Inflammatory macrophage (primary cell): Measurements from ENCODE around the gene TPSAB1.
"Not testable (repeated sequence)": the region's sequence is repeated elsewhere in the genome, so short reads cannot be mapped to it uniquely, and the experiment has no call there.

Source experiments
- DNase-seq, 2 donors: peaks; one replicate each; pipeline ENCODE4 v3.0.0-alpha.2; 2020 to 2022
- total RNA-seq, 18 experiments: gene quantifications; one replicate each; lab custom pipeline; 2026; ENCODE audit warnings: mixed read lengths in 6 of 18, inconsistent platforms in 2 of 18; lab: John Stamatoyannopoulos, UW

TPSAB1 gene
- 0 to 0.04 (median 0) reads per million in 18 experiments for total RNA-seq

DNA sequence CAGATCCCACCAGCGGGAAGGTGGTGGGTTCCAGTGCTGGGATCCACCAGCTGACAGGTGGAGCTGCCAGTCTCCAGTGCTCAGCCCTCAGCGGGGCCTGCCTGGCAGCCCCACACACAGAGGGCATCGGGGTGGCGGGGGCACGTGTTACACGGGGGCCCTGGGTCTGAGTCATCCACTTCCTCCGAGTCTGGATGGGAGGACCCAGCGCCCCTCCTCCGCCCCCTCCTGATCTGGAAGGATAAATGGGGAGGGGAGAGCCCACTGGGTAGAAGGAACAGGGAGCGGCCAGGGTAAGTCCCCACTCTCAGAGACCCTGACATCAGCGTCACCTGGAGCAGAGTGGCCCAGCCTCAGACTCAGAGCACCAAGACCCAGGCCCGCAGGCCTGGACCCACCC is at the start of gene TPSAB1:
TPSAB1 (plus strand) TSS at position 270 of the 400 bp plus-strand sequence. CDS start 234 bp downstream, outside the sequence.
- DNase-seq, result not testable (repeated sequence)

GRCh38 chr16:1190789-1191188 is 49.7 kb upstream of the TPSAB1 start:
- not testable (repeated sequence) for DNase-seq

DNA sequence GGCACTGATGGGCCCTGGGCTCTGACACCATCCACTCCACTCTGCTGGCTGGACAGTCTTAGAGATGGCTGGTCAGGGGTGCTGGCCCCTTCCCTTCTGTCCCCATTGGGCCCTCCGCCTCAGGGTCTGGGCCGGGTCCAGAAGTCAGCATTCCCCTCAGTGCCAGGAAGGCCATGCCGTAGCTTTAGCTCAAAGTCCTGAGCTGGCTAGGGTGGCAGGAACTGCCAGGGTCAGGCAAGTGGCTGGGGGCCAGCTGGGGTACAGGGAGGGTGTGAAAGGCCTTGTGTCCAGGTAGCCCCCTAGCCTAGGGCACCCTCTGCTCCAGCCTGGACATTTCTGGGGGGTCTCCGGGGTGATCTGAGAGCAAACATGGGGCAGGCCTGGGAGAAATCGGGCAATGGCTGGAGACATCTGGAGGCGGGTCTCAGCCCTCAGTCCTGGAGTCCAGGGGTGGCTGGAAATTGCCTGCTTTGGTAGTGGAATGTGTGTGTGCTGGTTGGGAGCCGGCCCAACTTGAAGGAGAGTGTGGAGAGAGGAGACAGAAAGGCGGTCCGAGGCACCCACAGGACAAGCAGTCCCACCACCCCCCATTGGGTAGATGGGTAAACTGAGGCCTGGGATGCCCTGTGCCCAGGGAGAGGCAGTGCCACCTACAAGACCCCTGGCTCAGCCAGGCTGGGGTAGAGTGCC is 48.0 kb upstream of the TPSAB1 start:
- no peak for DNase-seq

- no peak for DNase-seq
These were observed 47.2 kb upstream of the TPSAB1 start for GRCh38 chr16:1193143-1193824.

GRCh38 chr16:1193825-1194581 is 46.5 kb upstream of the TPSAB1 start:
- DNase-seq, result no peak

- DNase-seq, result no peak
These were observed 45.7 kb upstream of the TPSAB1 start for GRCh38 chr16:1194665-1195392.

GRCh38 chr16:1195393-1195666 is 45.2 kb upstream of the TPSAB1 start:
- no peak for DNase-seq

GRCh38 chr16:1196494-1196893 is 44.0 kb upstream of the TPSAB1 start:
- DNase-seq, result no peak

DNA sequence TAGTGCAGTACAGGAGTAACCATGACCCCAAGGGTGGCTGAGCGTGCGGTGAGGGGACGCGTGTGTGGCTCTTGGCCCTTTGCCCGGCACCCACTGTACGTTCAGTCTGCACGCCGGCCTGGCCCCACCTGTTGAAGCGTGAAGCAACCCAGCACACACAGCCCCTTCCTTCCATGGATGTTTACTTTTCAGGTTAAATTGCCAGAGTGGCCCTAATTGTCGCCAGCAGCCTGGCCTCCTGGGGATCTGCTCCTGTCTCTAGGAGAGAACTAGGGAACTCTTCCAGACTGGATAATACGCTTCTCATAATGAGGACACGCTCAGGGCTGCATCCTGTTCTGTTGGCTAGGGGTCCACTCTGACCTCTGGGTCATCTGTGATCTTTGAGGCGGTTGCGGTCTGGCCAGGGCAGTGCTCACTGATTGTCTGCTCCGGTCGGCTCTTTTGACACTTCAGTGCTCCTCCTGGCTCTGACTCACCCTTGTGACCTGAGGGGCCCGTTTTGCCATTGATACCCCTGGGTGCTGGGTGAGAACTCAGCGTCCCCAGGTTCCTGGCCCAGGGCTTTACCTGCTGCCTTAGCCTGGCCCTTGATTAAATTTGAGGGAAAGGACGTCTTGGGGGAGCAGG is 43.2 kb upstream of the TPSAB1 start:
- DNase-seq, result no peak

- DNase-seq, result no peak
These were observed 42.3 kb upstream of the TPSAB1 start for GRCh38 chr16:1198194-1198593.

DNA sequence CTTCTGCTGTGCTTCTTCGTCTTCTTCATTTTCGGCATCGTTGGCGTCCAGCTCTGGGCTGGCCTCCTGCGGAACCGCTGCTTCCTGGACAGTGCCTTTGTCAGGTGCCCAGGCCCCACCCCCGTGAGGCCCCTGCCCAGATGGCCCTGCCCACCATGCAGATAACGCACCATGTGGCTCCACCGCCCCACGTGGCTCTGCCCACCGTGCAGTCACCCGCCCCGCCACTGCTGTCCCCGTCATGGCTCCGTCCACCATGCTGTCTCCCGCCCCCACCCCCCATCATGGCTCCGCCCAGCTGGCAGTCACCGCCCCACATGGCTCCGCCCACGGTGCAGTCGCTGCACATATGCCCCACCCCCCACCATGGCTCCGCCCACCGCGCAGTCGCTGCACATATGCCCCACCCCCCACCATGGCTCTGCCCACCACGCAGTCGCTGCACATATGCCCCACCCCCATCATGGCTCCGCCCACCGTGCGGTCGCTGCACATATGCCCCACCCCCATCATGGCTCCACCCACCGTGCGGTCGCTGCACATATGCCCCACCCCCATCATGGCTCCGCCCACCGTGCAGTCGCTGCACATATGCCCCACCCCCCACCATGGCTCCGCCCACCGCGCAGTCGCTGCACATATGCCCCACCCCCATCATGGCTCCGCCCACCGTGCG is 41.7 kb upstream of the TPSAB1 start:
- DNase-seq, result not testable (repeated sequence)

GRCh38 chr16:1199347-1200013 is 41.0 kb upstream of the TPSAB1 start:
- DNase-seq, result no peak

DNA sequence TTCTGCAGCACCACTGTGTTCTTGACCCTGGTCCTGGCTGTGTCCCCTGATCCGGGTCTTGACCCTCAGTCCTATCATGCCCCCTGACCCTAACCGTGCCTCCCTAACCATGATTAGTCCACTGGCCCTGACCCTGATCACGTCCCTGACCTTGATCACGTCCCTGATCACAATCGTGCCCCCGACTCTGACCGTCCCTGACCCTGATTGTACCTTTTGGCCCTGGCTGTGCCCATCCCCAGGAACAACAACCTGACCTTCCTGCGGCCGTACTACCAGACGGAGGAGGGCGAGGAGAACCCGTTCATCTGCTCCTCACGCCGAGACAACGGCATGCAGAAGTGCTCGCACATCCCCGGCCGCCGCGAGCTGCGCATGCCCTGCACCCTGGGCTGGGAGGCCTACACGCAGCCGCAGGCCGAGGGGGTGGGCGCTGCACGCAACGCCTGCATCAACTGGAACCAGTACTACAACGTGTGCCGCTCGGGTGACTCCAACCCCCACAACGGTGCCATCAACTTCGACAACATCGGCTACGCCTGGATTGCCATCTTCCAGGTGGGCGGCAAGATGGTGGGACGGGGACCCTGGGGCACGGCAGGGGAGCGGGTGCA is 40.4 kb upstream of the TPSAB1 start:
- no peak for DNase-seq

DNA sequence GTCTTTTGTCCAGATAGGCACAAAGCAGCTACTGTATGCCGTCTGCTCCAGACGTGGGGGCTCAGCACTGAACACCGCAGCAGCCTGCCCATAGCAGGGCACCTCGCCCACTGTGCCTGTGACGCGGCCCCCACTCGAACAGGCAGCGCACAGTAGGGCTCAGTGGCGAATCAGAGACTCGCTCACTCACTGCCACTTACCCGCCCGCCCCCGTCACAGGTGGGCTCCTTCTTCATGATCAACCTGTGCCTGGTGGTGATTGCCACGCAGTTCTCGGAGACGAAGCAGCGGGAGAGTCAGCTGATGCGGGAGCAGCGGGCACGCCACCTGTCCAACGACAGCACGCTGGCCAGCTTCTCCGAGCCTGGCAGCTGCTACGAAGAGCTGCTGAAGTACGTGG is 39.1 kb upstream of the TPSAB1 start:
- no peak for DNase-seq

- DNase-seq, result no peak
These were observed 38.2 kb upstream of the TPSAB1 start for GRCh38 chr16:1202274-1202673.

DNA sequence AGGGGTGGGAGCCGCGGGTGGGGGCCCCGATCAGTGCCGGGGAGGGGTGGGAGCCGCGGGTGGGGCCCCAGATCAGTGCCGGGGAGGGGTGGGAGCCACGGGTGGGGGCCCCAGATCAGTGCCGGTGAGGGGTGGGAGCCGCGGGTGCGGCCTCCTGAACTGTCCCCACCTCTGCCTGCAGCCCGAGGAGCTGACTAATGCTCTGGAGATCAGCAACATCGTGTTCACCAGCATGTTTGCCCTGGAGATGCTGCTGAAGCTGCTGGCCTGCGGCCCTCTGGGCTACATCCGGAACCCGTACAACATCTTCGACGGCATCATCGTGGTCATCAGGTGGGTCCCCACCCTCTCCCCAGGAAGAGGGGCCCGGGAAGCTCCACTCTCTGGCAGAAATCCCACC is 35.6 kb upstream of the TPSAB1 start:
- DNase-seq, result no peak

DNA sequence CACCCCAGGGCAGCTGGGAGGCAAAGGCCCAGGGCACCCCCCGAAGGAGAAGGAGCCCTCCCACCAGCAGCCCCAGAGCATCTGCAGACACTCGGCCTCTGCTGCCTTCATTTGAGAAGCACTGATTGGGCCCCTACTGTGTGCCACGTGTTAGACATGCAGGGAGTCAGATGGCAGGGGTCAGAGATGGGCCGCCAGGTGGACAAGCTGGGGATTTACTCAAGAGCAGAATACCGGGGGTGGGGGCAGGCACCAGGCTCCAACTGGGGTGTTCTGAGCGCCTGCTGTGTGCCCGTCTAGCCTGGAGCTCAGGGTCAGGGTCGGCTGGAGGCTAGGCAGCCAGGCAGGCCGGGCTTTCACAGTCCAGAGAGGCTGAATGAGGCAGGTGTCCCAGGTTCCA is 34.2 kb upstream of the TPSAB1 start:
- no peak for DNase-seq

- DNase-seq, result no peak
These were observed 33.7 kb upstream of the TPSAB1 start for GRCh38 chr16:1206786-1207185.

GRCh38 chr16:1208239-1208830 is 32.2 kb upstream of the TPSAB1 start:
- no peak for DNase-seq

DNA sequence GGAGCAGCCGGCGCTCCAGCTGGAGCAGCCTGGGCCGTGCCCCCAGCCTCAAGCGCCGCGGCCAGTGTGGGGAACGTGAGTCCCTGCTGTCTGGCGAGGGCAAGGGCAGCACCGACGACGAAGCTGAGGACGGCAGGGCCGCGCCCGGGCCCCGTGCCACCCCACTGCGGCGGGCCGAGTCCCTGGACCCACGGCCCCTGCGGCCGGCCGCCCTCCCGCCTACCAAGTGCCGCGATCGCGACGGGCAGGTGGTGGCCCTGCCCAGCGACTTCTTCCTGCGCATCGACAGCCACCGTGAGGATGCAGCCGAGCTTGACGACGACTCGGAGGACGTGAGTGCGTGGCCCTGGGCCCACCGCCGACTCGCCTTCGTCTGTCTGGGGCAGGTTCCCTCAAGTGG is 31.4 kb upstream of the TPSAB1 start:
- DNase-seq, result no peak

DNA sequence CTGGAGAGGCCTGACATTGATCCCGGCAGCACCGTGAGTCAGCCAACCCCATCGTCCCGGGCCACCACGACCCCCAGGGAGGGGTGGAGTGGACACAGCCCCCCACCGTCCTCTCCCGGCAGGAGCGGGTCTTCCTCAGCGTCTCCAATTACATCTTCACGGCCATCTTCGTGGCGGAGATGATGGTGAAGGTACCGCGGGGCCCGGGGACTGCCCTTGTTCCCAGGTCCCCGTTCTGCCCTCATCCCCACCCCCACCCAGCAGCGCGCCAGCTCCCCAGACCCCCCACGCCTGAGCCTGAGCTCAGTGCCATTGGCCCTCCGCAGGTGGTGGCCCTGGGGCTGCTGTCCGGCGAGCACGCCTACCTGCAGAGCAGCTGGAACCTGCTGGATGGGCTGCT is 30.0 kb upstream of the TPSAB1 start:
- no peak for DNase-seq
